Cerebellar cortex (tissue), 1 donor: ENCODE data around the gene PDK2.

ENCODE experiments used
- DNase-seq: peaks from one replicate; pipeline ENCODE4 v3.0.0-alpha.2; 2015; ENCODE audit warnings: low spot score

The PDK2 gene

GRCh38 chr17:50078430-50078829 is 16.7 kb upstream of the PDK2 start:
- no peak for DNase-seq

- DNase-seq: no peak
These were observed 15.6 kb upstream of the PDK2 start for GRCh38 chr17:50079334-50080095.

- no peak for DNase-seq
These were observed 15.1 kb upstream of the PDK2 start for GRCh38 chr17:50080096-50080480.

- no peak for DNase-seq
These were observed 14.3 kb upstream of the PDK2 start for GRCh38 chr17:50080827-50081226.

- no peak for DNase-seq
These were observed 13.4 kb upstream of the PDK2 start for GRCh38 chr17:50081757-50082156.

GRCh38 chr17:50087246-50087911 is 7.8 kb upstream of the PDK2 start:
- peak; percentile 72 for DNase-seq

GRCh38 chr17:50087912-50088405 is 7.2 kb upstream of the PDK2 start:
- DNase-seq: no peak

GRCh38 chr17:50088952-50089825 is 6.0 kb upstream of the PDK2 start:
- no peak for DNase-seq

- DNase-seq: no peak
These were observed 5.1 kb upstream of the PDK2 start for GRCh38 chr17:50090071-50090470.

GRCh38 chr17:50090971-50091917 is 3.9 kb upstream of the PDK2 start:
- DNase-seq: no peak

GRCh38 chr17:50091918-50092285 is 3.2 kb upstream of the PDK2 start:
- no peak for DNase-seq

- no peak for DNase-seq
These were observed 1.9 kb upstream of the PDK2 start for GRCh38 chr17:50093246-50093645.

GRCh38 chr17:50093807-50094206 is 1.3 kb upstream of the PDK2 start:
- no peak for DNase-seq

- DNase-seq: peak; percentile 96
These were observed 853 bp upstream of the PDK2 start for GRCh38 chr17:50094243-50094752.

GRCh38 chr17:50095626-50096037 is 481 bp downstream of the PDK2 start:
- DNase-seq: no peak

GRCh38 chr17:50096092-50096491 is 941 bp downstream of the PDK2 start:
- no peak for DNase-seq

GRCh38 chr17:50096758-50097157 is 1.6 kb downstream of the PDK2 start:
- no peak for DNase-seq

- DNase-seq: no peak
These were observed 2.3 kb downstream of the PDK2 start for GRCh38 chr17:50097455-50097854.

GRCh38 chr17:50097926-50098325 is 2.8 kb downstream of the PDK2 start:
- no peak for DNase-seq

GRCh38 chr17:50098583-50098982 is 3.4 kb downstream of the PDK2 start:
- DNase-seq: no peak

- DNase-seq: peak; percentile 92
These were observed 3.9 kb downstream of the PDK2 start for GRCh38 chr17:50099003-50099402.
